H1 (cell line): ENCODE data around the gene C22orf39. TPM values are rescaled to one million over a fixed set of nuclear protein-coding genes. Genes with fewer than 3 reads are reported as not detected.

Experiments
- CTCF ChIA-PET: fragments of 300-600 bp; sonication (Branson Sonifier 250); formaldehyde crosslinking; loops from one replicate; lab custom pipeline; 2021; ENCODE audit not compliant: partially characterized antibody; lab: Charles Lee
- POLR2A ChIA-PET: fragments of 300-600 bp; sonication (Branson Sonifier 250); formaldehyde crosslinking; loops from one replicate; lab custom pipeline; 2021; ENCODE audit warnings: inconsistent platforms; ENCODE audit not compliant: partially characterized antibody; lab: Charles Lee
- DNase-seq, 2 experiments: peaks; one replicate each; pipeline versions ENCODE4 v3.0.0 to v3.0.0-alpha.2; 2010 to 2022; ENCODE audit warnings: low spot score in 2 of 2, low read depth in 1 of 2, mixed read lengths in 1 of 2
- FAIRE-seq: peaks from 2 replicates; lab custom pipeline; 2011; peaks lifted over from hg19 to GRCh38; lab: Jason Lieb, UNC
- H2AFZ ChIP-seq: 2 replicates; pipeline ENCODE4 v1.8.1; 2012; ENCODE audit warnings: low read length, inconsistent platforms
- H2AK5ac ChIP-seq: 2 replicates; pipeline ENCODE4 v1.6.1; 2013; ENCODE audit warnings: low read depth, low read length
- H2BK120ac ChIP-seq: replicated peaks from 2 replicates; pipeline ENCODE3; 2013; ENCODE audit warnings: low read depth, low read length, inconsistent platforms
- H2BK12ac ChIP-seq: 2 replicates; pipeline ENCODE4 v1.6.1; 2013; ENCODE audit warnings: low read depth, low read length
- H2BK15ac ChIP-seq: 2 replicates; pipeline ENCODE4 v1.6.1; 2013; ENCODE audit warnings: low read length
- H2BK20ac ChIP-seq: 2 replicates; pipeline ENCODE4 v1.6.1; 2013; ENCODE audit warnings: low read length
- H2BK5ac ChIP-seq: 2 replicates; pipeline ENCODE4 v1.6.1; 2013; ENCODE audit warnings: low read depth, low read length
- H3K14ac ChIP-seq: 2 replicates; pipeline ENCODE4 v1.6.1; 2013; ENCODE audit warnings: inconsistent platforms; ENCODE audit not compliant: insufficient read length
- H3K18ac ChIP-seq: 2 replicates; pipeline ENCODE4 v1.6.1; 2013; ENCODE audit warnings: low read length; ENCODE audit errors: extremely low read depth
- H3K23ac ChIP-seq: 2 replicates; pipeline ENCODE4 v1.6.1; 2013; ENCODE audit warnings: inconsistent platforms; ENCODE audit not compliant: insufficient read length
- H3K23me2 ChIP-seq: 2 replicates; pipeline ENCODE4 v1.6.1; 2013; ENCODE audit warnings: low read depth, low read length
- H3K27ac ChIP-seq: 2 replicates; pipeline ENCODE4 v1.6.1; 2011; ENCODE audit warnings: low read depth, low read length, inconsistent platforms
- H3K27me3 ChIP-seq, 4 experiments: replicated peaks in 1 of 4; 1 replicate in 1 of 4; 2 replicates in 3 of 4; pipeline versions ENCODE4 v1.6.1 to v1.8.1; 2011 to 2013; ENCODE audit warnings: low read length in 3 of 4, mild to moderate bottlenecking in 3 of 4, inconsistent platforms in 2 of 4, mixed read lengths in 2 of 4, moderate library complexity in 1 of 4; ENCODE audit not compliant: control insufficient read depth in 3 of 4, insufficient read depth in 3 of 4; ENCODE audit errors: extremely low read depth in 1 of 4
- H3K36me3 ChIP-seq, 4 experiments: 2 replicates each; pipeline versions ENCODE4 v1.6.1 to v1.8.1; 2011 to 2013; ENCODE audit warnings: mild to moderate bottlenecking in 4 of 4, low read length in 3 of 4, moderate library complexity in 2 of 4, control low read depth in 1 of 4, inconsistent platforms in 1 of 4; ENCODE audit not compliant: insufficient read depth in 4 of 4, control insufficient read depth in 2 of 4
- H3K4ac ChIP-seq: replicated peaks from 2 replicates; pipeline ENCODE3; 2013; ENCODE audit warnings: low read length, low read depth, mixed read lengths, inconsistent platforms; ENCODE audit not compliant: insufficient read length
- H3K4me1 ChIP-seq, 4 experiments: replicated peaks in 1 of 4; 1 replicate in 1 of 4; 2 replicates in 3 of 4; pipeline versions ENCODE4 v1.6.1 to v1.8.1; 2011 to 2013; ENCODE audit warnings: low read length in 3 of 4, inconsistent platforms in 2 of 4, mixed read lengths in 1 of 4; ENCODE audit not compliant: insufficient read depth in 4 of 4, control insufficient read depth in 3 of 4
- H3K4me2 ChIP-seq, 2 experiments: 2 replicates each; pipeline versions ENCODE4 v1.6.1 to v1.8.1; 2011 to 2013; ENCODE audit warnings: low read depth in 2 of 2, low read length in 2 of 2, control low read depth in 1 of 2, inconsistent platforms in 1 of 2, mild to moderate bottlenecking in 1 of 2; ENCODE audit not compliant: insufficient read depth in 1 of 2
- H3K4me3 ChIP-seq, 4 experiments: fragments of 200-600, 300-600 bp in 1 of 4; sonication (generic), shearing (Covaris generic), sonication (Bioruptor Twin) in 1 of 4; 2 replicates each; pipeline versions ENCODE4 v1.5.1 to v1.8.1; 2011 to 2016; ENCODE audit warnings: low read length in 4 of 4, low read depth in 3 of 4, control low read depth in 2 of 4, inconsistent platforms in 2 of 4, mild to moderate bottlenecking in 2 of 4, mixed read lengths in 1 of 4, moderate library complexity in 1 of 4; ENCODE audit not compliant: insufficient read depth in 2 of 4; ENCODE audit errors: extremely low read depth in 1 of 4
- H3K56ac ChIP-seq: replicated peaks from 2 replicates; pipeline ENCODE3; 2013; ENCODE audit warnings: low read depth, mild to moderate bottlenecking, mixed read lengths, low read length, inconsistent platforms; ENCODE audit not compliant: insufficient read length
- H3K79me1 ChIP-seq: 2 replicates; pipeline ENCODE4 v1.6.1; 2013; ENCODE audit warnings: low read depth, low read length, control low read depth
- H3K79me2 ChIP-seq, 2 experiments: 2 replicates each; pipeline versions ENCODE4 v1.6.1 to v1.8.1; 2012 to 2013; ENCODE audit warnings: low read length in 2 of 2, mild to moderate bottlenecking in 2 of 2, inconsistent platforms in 1 of 2; ENCODE audit not compliant: insufficient read depth in 2 of 2, control insufficient read depth in 1 of 2
- H3K9ac ChIP-seq, 4 experiments: replicated peaks in 1 of 4; 1 replicate in 1 of 4; 2 replicates in 3 of 4; pipeline versions ENCODE4 v1.6.1 to v1.8.1; 2011 to 2013; ENCODE audit warnings: low read depth in 3 of 4, low read length in 3 of 4, control low read depth in 2 of 4, mild to moderate bottlenecking in 2 of 4, moderate library complexity in 2 of 4, inconsistent platforms in 1 of 4; ENCODE audit errors: extremely low read depth in 1 of 4
- H3K9me3 ChIP-seq, 2 experiments: 2 replicates each; pipeline versions ENCODE4 v1.6.1 to v1.8.1; 2012 to 2013; ENCODE audit warnings: mild to moderate bottlenecking in 2 of 2, moderate library complexity in 2 of 2, control low read depth in 1 of 2, inconsistent platforms in 1 of 2, low read depth in 1 of 2, low read length in 1 of 2, mixed read lengths in 1 of 2; ENCODE audit not compliant: insufficient read depth in 2 of 2
- H4K20me1 ChIP-seq, 2 experiments: replicated peaks in 1 of 2; 2 replicates each; pipeline versions ENCODE3 to v1.8.1; 2011 to 2013; ENCODE audit warnings: inconsistent platforms in 2 of 2, low read length in 2 of 2, mild to moderate bottlenecking in 1 of 2; ENCODE audit not compliant: insufficient read depth in 2 of 2, control insufficient read depth in 1 of 2
- H4K5ac ChIP-seq: 2 replicates; pipeline ENCODE4 v1.6.1; 2013; ENCODE audit warnings: low read length, low read depth, mixed read lengths, inconsistent platforms; ENCODE audit not compliant: insufficient read length
- H4K8ac ChIP-seq: 2 replicates; pipeline ENCODE4 v1.8.0; 2013; ENCODE audit warnings: mild to moderate bottlenecking, moderate library complexity, low read length, inconsistent platforms; ENCODE audit not compliant: insufficient read depth; ENCODE audit errors: extremely low read depth
- H4K91ac ChIP-seq: replicated peaks from 2 replicates; pipeline ENCODE3; 2013; ENCODE audit warnings: low read length, mixed read lengths, inconsistent platforms; ENCODE audit not compliant: insufficient read length
- FOSL1 ChIP-seq: IDR thresholded peaks from 2 replicates; pipeline ENCODE4 v1.6.1; 2011; ENCODE audit warnings: mild to moderate bottlenecking, low read depth, low read length, moderate library complexity; ENCODE audit not compliant: insufficient read depth
- POLR2A ChIP-seq, 2 experiments: IDR thresholded peaks; 1 replicate in 1 of 2; 2 replicates in 1 of 2; pipeline ENCODE4 v1.6.1; 2011; ENCODE audit warnings: low read depth in 2 of 2, low read length in 2 of 2, mild to moderate bottlenecking in 2 of 2; ENCODE audit errors: control extremely low read depth in 1 of 2
- RNF2 ChIP-seq: fragments of 200-900, 300-1000 bp; sonication (generic); IDR thresholded peaks from 2 replicates; pipeline ENCODE4 v1.7.1; 2016; ENCODE audit warnings: borderline replicate concordance, low read depth, mild to moderate bottlenecking, antibody characterized with exemption, low read length; ENCODE audit not compliant: poor library complexity, severe bottlenecking; ENCODE audit errors: missing control alignments
- SIRT6 ChIP-seq: IDR thresholded peaks from one replicate; pipeline ENCODE4 v1.7.1; 2012; ENCODE audit warnings: low read length, inconsistent platforms
- WGBS, 2 experiments: shearing (Covaris generic) in 1 of 2; methylation state at CpG; one replicate each; pipeline versions ENCODE4 v1.1.6 to v1.1.7; 2013 to 2015; ENCODE audit warnings: low lambda C conversion rate in 2 of 2, mixed read lengths in 2 of 2, inconsistent platforms in 1 of 2, low coverage in 1 of 2, missing lambda C conversion rate in 1 of 2; ENCODE audit not compliant: insufficient replicate concordance in 2 of 2, insufficient coverage in 1 of 2, insufficient read length in 1 of 2; ENCODE audit errors: extremely low coverage in 1 of 2, missing lambda C conversion rate in 1 of 2; 5-methylcytosine and 5-hydroxymethylcytosine counted together
- polyA plus RNA-seq, 7 experiments: library from polyadenylated mRNA; depleted of rRNA in 3 of 7; stranded (reverse) in 5 of 7; unstranded in 2 of 7; fragments of >200 nt in 5 of 7; fragments of 200-250 nt in 2 of 7; gene quantifications; 1 replicate in 5 of 7; 2 replicates in 1 of 7; 4 replicates in 1 of 7; pipeline versions ENCODE4 v1.2.1 to v1.2.3, GENCODE V29; 2011 to 2013; ENCODE audit warnings: missing spikeins in 2 of 7, mixed read lengths in 2 of 7
- total RNA-seq: library from RNA; stranded (reverse); fragmentation: NEBNext Ultra II Directional; extraction: Animal tissue kit (Norgen Biotek cat#: 25700); gene quantifications from 2 replicates; pipeline ENCODE4 v1.2.1, GENCODE V29; 2021

The C22orf39 gene
- total and polyA plus RNA-seq, 2 of the 8 experiments (the other 6 are each of a cell fraction or from before 2014, with no cell fraction given) = 22.7 to 27.7 TPM

GRCh38 chr22:19411690-19412045 lies 35.8 kb downstream of the C22orf39 start:
- peaks cover 20% of the 10 kb centered on the region for H3K79me1 ChIP-seq
- H4K20me1 ChIP-seq = peaks cover 13 to 24% of the 10 kb centered on the region in 2 experiments
- H3K14ac ChIP-seq = no peak overlapping the region
- no peak overlapping the region for H3K23ac ChIP-seq
- ChIA-PET POLR2A (interaction anchor here (1.0 to 4.8 kb wide), 4 partner anchors 13 to 20 kb away, joined by 3 to 24 read pairs (median 8); partner anchors contain the start of genes HIRA and MRPL40), CTCF (interaction anchor here (1.2 kb wide), 1 partner anchor 20 kb away, joined by 6 read pairs; no protein-coding TSS in a partner anchor)
- no peaks in the 10 kb centered on the region for H3K23me2 ChIP-seq
- no peaks in the 10 kb centered on the region for H3K27me3 ChIP-seq
- H4K8ac ChIP-seq = no peak overlapping the region
- H3K9ac ChIP-seq = no peak overlapping the region
- H4K91ac ChIP-seq = no peak overlapping the region
- H3K56ac ChIP-seq = no peak overlapping the region
- H2BK12ac ChIP-seq = no peak overlapping the region
- FAIRE-seq (no peak), DNase-seq (no peak)
- no peak overlapping the region for H3K4ac ChIP-seq
- H2BK20ac ChIP-seq = no peak overlapping the region
- no peak overlapping the region for H2AFZ ChIP-seq
- H3K79me2 ChIP-seq = peaks cover 10 to 60% of the 10 kb centered on the region in 2 experiments
- no peak overlapping the region for H3K4me2 ChIP-seq
- H3K36me3 ChIP-seq = peaks cover 5 to 24% (median 17%) of the 10 kb centered on the region in 4 experiments; a peak in 7 of 8 replicates
- H3K9me3 ChIP-seq = no peaks in the 10 kb centered on the region
- no peak overlapping the region for H3K18ac ChIP-seq
- no peaks in the 10 kb centered on the region; a peak in 1 of 7 replicates for H3K4me1 ChIP-seq
- H4K5ac ChIP-seq = no peak overlapping the region
- H3K4me3 ChIP-seq = no peak overlapping the region
- no peak overlapping the region for H2BK120ac ChIP-seq
- H3K27ac ChIP-seq = no peak overlapping the region
- H2BK15ac ChIP-seq = no peak overlapping the region
- H2AK5ac ChIP-seq = no peak overlapping the region
- TF ChIP-seq RNF2 = no peak
- no peak for TF ChIP-seq FOSL1
- no peak for TF ChIP-seq POLR2A (IDR thresholded peaks at IDR 0.05; ENCODE audit: control extremely low read depth in 1 of 2, low read depth in 2 of 2, low read length in 2 of 2)
- no peak for TF ChIP-seq SIRT6
- TF ChIP-seq, all 59 proteins: peak for 0
- 100% methylated on average over 1 of the region's 1 CpG; no CpG with 5 or more reads in 1 of the 2 experiments for WGBS, 2 experiments
- H2BK5ac ChIP-seq = no peak overlapping the region
